Osteoblast (primary cell): ENCODE results near the gene SUV39H2. TPM values are rescaled to one million over a fixed set of nuclear protein-coding genes. Genes with fewer than 3 reads are reported as not detected.
"Not testable (repeated sequence)": the region's sequence is repeated elsewhere in the genome, so short reads cannot be mapped to it uniquely, and the experiment has no call there.

Source experiments
- DNase-seq: peaks from one replicate; pipeline ENCODE4 v3.0.0; 2011; ENCODE audit warnings: low spot score, mixed read lengths; ENCODE audit not compliant: insufficient read length; ENCODE audit errors: missing footprints
- H2AFZ ChIP-seq: 2 replicates; pipeline ENCODE4 v1.6.0; 2011; ENCODE audit warnings: mild to moderate bottlenecking, low read length
- H3K27ac ChIP-seq: 2 replicates; pipeline ENCODE4 v1.5.1; 2011; ENCODE audit warnings: mild to moderate bottlenecking, low read depth, low read length, moderate library complexity
- H3K27me3 ChIP-seq: 2 replicates; pipeline ENCODE4 v1.6.0; 2012; ENCODE audit warnings: mild to moderate bottlenecking, control low read depth, inconsistent platforms, low read length, moderate library complexity; ENCODE audit not compliant: insufficient read depth
- H3K36me3 ChIP-seq: 2 replicates; pipeline ENCODE4 v1.5.1; 2011; ENCODE audit warnings: mild to moderate bottlenecking, low read length, control low read depth, moderate library complexity; ENCODE audit not compliant: insufficient read depth
- H3K4me1 ChIP-seq: 2 replicates; pipeline ENCODE4 v1.5.1; 2011; ENCODE audit warnings: mild to moderate bottlenecking, low read length, control low read depth, moderate library complexity; ENCODE audit not compliant: insufficient read depth
- H3K4me2 ChIP-seq: 2 replicates; pipeline ENCODE4 v1.6.0; 2011; ENCODE audit warnings: mild to moderate bottlenecking, low read length; ENCODE audit not compliant: insufficient read depth
- H3K4me3 ChIP-seq: fragments of 200-600 bp; sonication (generic); 3 replicates; pipeline ENCODE4 v1.5.1; 2012; ENCODE audit warnings: mild to moderate bottlenecking, low read length, inconsistent platforms; ENCODE audit not compliant: insufficient read depth
- H3K79me2 ChIP-seq: 2 replicates; pipeline ENCODE4 v1.6.0; 2012; ENCODE audit warnings: mild to moderate bottlenecking, low read length, control low read depth, inconsistent platforms; ENCODE audit not compliant: insufficient read depth
- H3K9me3 ChIP-seq: 2 replicates; pipeline ENCODE4 v1.5.1; 2011; ENCODE audit warnings: low read depth, low read length, control low read depth
- H4K20me1 ChIP-seq: 2 replicates; pipeline ENCODE4 v1.6.0; 2012; ENCODE audit warnings: mild to moderate bottlenecking, low read length, control low read depth; ENCODE audit not compliant: insufficient read depth
- CTCF ChIP-seq: IDR thresholded peaks from 2 replicates; pipeline ENCODE4 v1.5.1; 2011; ENCODE audit warnings: mild to moderate bottlenecking, low read depth, low read length, moderate library complexity; ENCODE audit errors: extremely low read depth
- total RNA-seq: library from RNA; depleted of rRNA; stranded (reverse); fragments of >200 nt; gene quantifications from 2 replicates; pipeline ENCODE4 v1.2.3, GENCODE V29; 2012

The SUV39H2 gene
- total RNA-seq, 1 donor, result 6.9 TPM

DNA sequence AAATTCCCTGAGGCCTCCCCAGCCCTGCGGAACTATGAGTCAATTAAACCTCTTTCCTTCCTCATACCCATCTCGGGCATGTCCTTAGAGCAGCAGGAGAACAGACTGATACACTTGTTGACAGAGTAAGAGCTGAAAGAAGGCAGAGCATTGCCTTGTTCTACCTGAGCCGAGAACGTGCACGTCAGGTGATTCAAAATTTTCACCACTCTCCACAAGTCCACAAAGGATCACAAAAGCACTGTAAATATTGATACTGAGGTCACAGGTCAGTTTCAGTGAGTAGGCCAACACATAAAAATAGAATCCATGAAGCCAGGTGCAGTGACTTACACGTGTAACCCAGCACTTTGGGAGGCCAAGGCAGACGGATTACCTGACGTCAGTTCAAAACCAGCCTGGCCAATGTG lies 47.4 kb downstream of the SUV39H2 start:
- Histone ChIP-seq H3K9me3 (no peaks in the 10 kb centered on the region), H4K20me1 (no peaks in the 10 kb centered on the region), H2AFZ (no peak overlapping the region), H3K4me2 (no peak overlapping the region), H3K27me3 (no peaks in the 10 kb centered on the region), H3K36me3 (peaks cover 56% of the 10 kb centered on the region), H3K79me2 (peaks cover 2% of the 10 kb centered on the region), H3K27ac (no peak overlapping the region), H3K4me3 (no peak overlapping the region), H3K4me1 (peaks cover 5% of the 10 kb centered on the region)
- DNase-seq, result no peak
- no peak for TF ChIP-seq CTCF

GRCh38 chr10:14926722-14927416 lies 48.2 kb downstream of the SUV39H2 start:
- H2AFZ ChIP-seq, result no peak overlapping the region
- no peaks in the 10 kb centered on the region for H3K27me3 ChIP-seq
- no peaks in the 10 kb centered on the region for H3K9me3 ChIP-seq
- DNase-seq, result no peak
- H3K36me3 ChIP-seq, result peaks cover 57% of the 10 kb centered on the region
- no peaks in the 10 kb centered on the region for H4K20me1 ChIP-seq
- peaks cover 5% of the 10 kb centered on the region for H3K4me1 ChIP-seq
- no peak for TF ChIP-seq CTCF
- no peak overlapping the region for H3K27ac ChIP-seq
- H3K4me3 ChIP-seq, result no peak overlapping the region
- no peak overlapping the region for H3K4me2 ChIP-seq
- peaks cover 2% of the 10 kb centered on the region for H3K79me2 ChIP-seq

- Histone ChIP-seq H3K27me3 (no peaks in the 10 kb centered on the region), H3K4me2 (no peak overlapping the region), H3K9me3 (no peaks in the 10 kb centered on the region), H2AFZ (no peak overlapping the region), H3K27ac (no peak overlapping the region), H3K4me3 (no peak overlapping the region), H3K4me1 (peaks cover 5% of the 10 kb centered on the region), H4K20me1 (no peaks in the 10 kb centered on the region), H3K36me3 (peaks cover 69% of the 10 kb centered on the region), H3K79me2 (no peaks in the 10 kb centered on the region)
- DNase-seq, result no peak
- no peak for TF ChIP-seq CTCF
Observed at GRCh38 chr10:14930610-14931009, 51.9 kb downstream of the SUV39H2 start.

GRCh38 chr10:14936584-14936983 lies 57.9 kb downstream of the SUV39H2 start:
- H4K20me1 ChIP-seq, result no peaks in the 10 kb centered on the region
- H3K27me3 ChIP-seq, result no peaks in the 10 kb centered on the region
- TF ChIP-seq CTCF, result no peak
- H3K27ac ChIP-seq, result no peak overlapping the region
- no peaks in the 10 kb centered on the region for H3K79me2 ChIP-seq
- no peaks in the 10 kb centered on the region for H3K9me3 ChIP-seq
- no peaks in the 10 kb centered on the region for H3K4me1 ChIP-seq
- H2AFZ ChIP-seq, result no peak overlapping the region
- no peak overlapping the region for H3K4me3 ChIP-seq
- DNase-seq, result no peak
- H3K4me2 ChIP-seq, result no peak overlapping the region
- H3K36me3 ChIP-seq, result peaks cover 34% of the 10 kb centered on the region

- not testable (repeated sequence) for H2AFZ ChIP-seq, H3K9me3 ChIP-seq, H4K20me1 ChIP-seq, H3K27ac ChIP-seq, H3K4me1 ChIP-seq, H3K79me2 ChIP-seq, DNase-seq, H3K27me3 ChIP-seq, H3K4me3 ChIP-seq, H3K4me2 ChIP-seq
- peaks cover 17% of the 10 kb centered on the region for H3K36me3 ChIP-seq
Observed at GRCh38 chr10:14938971-14939370, 60.3 kb downstream of the SUV39H2 start.

GRCh38 chr10:14942147-14942949 lies 63.7 kb downstream of the SUV39H2 start:
- H3K4me1 ChIP-seq, H3K27ac ChIP-seq, H3K27me3 ChIP-seq, H4K20me1 ChIP-seq, H3K4me3 ChIP-seq, H3K4me2 ChIP-seq, DNase-seq, H2AFZ ChIP-seq, H3K9me3 ChIP-seq: not testable (repeated sequence)
- Histone ChIP-seq H3K79me2 (peaks cover 13% of the 10 kb centered on the region), H3K36me3 (peaks cover 33% of the 10 kb centered on the region)
